Thyroid gland (tissue), 4 donors: ENCODE measurements around the gene WDR83. TPM values are rescaled to one million over a fixed set of nuclear protein-coding genes. Genes with fewer than 3 reads are reported as not detected.

Source experiments
- DNase-seq, 2 donors: peaks; one replicate each; pipeline ENCODE4 v3.0.0-alpha.2; 2019
- H3K27ac ChIP-seq, 3 donors: fragments of 200-600 bp; sonication (generic); 1 replicate in 2 of 3; 2 replicates in 1 of 3; pipeline ENCODE4 v1.5.1; 2016 to 2019; ENCODE audit warnings: mild to moderate bottlenecking in 1 of 3, moderate library complexity in 1 of 3
- H3K27me3 ChIP-seq: fragments of 200-600 bp; sonication (generic); one replicate; pipeline ENCODE4 v1.5.1; 2019
- H3K36me3 ChIP-seq, 2 donors: fragments of 200-600 bp; sonication (generic); one replicate each; pipeline ENCODE4 v1.5.1; 2016 to 2019
- H3K4me1 ChIP-seq, 2 donors: fragments of 200-600 bp; sonication (generic); one replicate each; pipeline ENCODE4 v1.5.1; 2017 to 2019
- H3K4me3 ChIP-seq, 3 donors: fragments of 200-600 bp; sonication (generic); replicated peaks in 1 of 3; 1 replicate in 2 of 3; 2 replicates in 1 of 3; pipeline ENCODE4 v1.5.1; 2016; ENCODE audit warnings: mild to moderate bottlenecking in 1 of 3
- H3K9me3 ChIP-seq: fragments of 200-600 bp; sonication (generic); one replicate; pipeline ENCODE4 v1.5.1; 2017
- CTCF ChIP-seq, 6 experiments: fragments of 200-600 bp in 3 of 6; fragments of 450-650 bp in 3 of 6; sonication (generic) in 3 of 6; IDR thresholded peaks; one replicate each; pipeline ENCODE4 v1.5.1; 2016 to 2019; ENCODE audit warnings: antibody characterized with exemption in 6 of 6, mild to moderate bottlenecking in 2 of 6, inconsistent platforms in 1 of 6, moderate library complexity in 1 of 6
- POLR2A ChIP-seq, 2 donors: fragments of 450-650 bp; IDR thresholded peaks; one replicate each; pipeline ENCODE4 v1.6.1; 2017; ENCODE audit warnings: antibody characterized with exemption in 2 of 2, mild to moderate bottlenecking in 2 of 2, moderate library complexity in 1 of 2
- WGBS, 2 donors: methylation state at CpG; one replicate each; pipeline ENCODE4 v1.1.5; 2017; 5-methylcytosine and 5-hydroxymethylcytosine counted together
- intact Hi-C: fragments of 100-400 bp; cut with DNase I; formaldehyde crosslinking; loops from one replicate; pipeline ENCODE4 v1.15.1; 2023
- total RNA-seq, 4 donors: library from RNA; depleted of rRNA; stranded (reverse); fragments of >200 nt; gene quantifications; one replicate each; pipeline ENCODE4 v1.2.3, GENCODE V29; 2016

The WDR83 gene
- total RNA-seq, 4 donors from 2014 or later, result 9.5 to 17.5 (median 14.3) TPM

GRCh38 chr19:12701596-12702282 lies 35.1 kb downstream of the WDR83 start:
- WGBS, 2 donors, result 93 to 94% methylated on average over 25 to 31 of the region's 33 CpGs
- peaks cover 58 to 63% of the 10 kb centered on the region in 2 donors for H3K36me3 ChIP-seq
- intact Hi-C loops, result no loop called here
- H3K27ac ChIP-seq, result no peak overlapping the region
- TF ChIP-seq CTCF (IDR thresholded peaks at IDR 0.05) (no peak), POLR2A (IDR thresholded peaks at IDR 0.05) (no peak)
- no peak overlapping the region for H3K4me3 ChIP-seq
- DNase-seq, result no peak
- H3K27me3 ChIP-seq, result no peaks in the 10 kb centered on the region
- no peaks in the 10 kb centered on the region for H3K9me3 ChIP-seq
- peaks cover 0 to 4% of the 10 kb centered on the region in 2 donors for H3K4me1 ChIP-seq

GRCh38 chr19:12703046-12703445 lies 36.4 kb downstream of the WDR83 start:
- TF ChIP-seq CTCF (IDR thresholded peaks at IDR 0.05) (no peak), POLR2A (IDR thresholded peaks at IDR 0.05) (no peak)
- no peaks in the 10 kb centered on the region for H3K27me3 ChIP-seq
- intact Hi-C loops, result no loop called here
- no peak overlapping the region for H3K4me3 ChIP-seq
- WGBS, 2 donors, result 65 to 71% methylated on average over 6 to 9 of the region's 9 CpGs
- H3K36me3 ChIP-seq, result peaks cover 64 to 71% of the 10 kb centered on the region in 2 donors
- H3K9me3 ChIP-seq, result no peaks in the 10 kb centered on the region
- no peak for DNase-seq
- H3K4me1 ChIP-seq, result no peaks in the 10 kb centered on the region
- H3K27ac ChIP-seq, result no peak overlapping the region

GRCh38 chr19:12705169-12705568 lies 38.6 kb downstream of the WDR83 start:
- no peak for TF ChIP-seq CTCF (IDR thresholded peaks at IDR 0.05)
- TF ChIP-seq POLR2A (IDR thresholded peaks at IDR 0.05), result no peak
- intact Hi-C loops, result no loop called here
- H3K27me3 ChIP-seq, result no peaks in the 10 kb centered on the region
- H3K4me3 ChIP-seq, result no peak overlapping the region
- no peaks in the 10 kb centered on the region for H3K9me3 ChIP-seq
- H3K36me3 ChIP-seq, result peaks cover 81 to 92% of the 10 kb centered on the region in 2 donors
- no peak for DNase-seq
- WGBS, 2 donors, result 92 to 100% methylated on average over 3 to 13 of the region's 13 CpGs
- no peaks in the 10 kb centered on the region for H3K4me1 ChIP-seq
- H3K27ac ChIP-seq, result no peak overlapping the region

- intact Hi-C loops, result no loop called here
- Histone ChIP-seq H3K27ac (no peak overlapping the region), H3K4me3 (no peak overlapping the region), H3K36me3 (peaks cover 86 to 93% of the 10 kb centered on the region in 2 donors), H3K9me3 (no peaks in the 10 kb centered on the region), H3K4me1 (no peaks in the 10 kb centered on the region), H3K27me3 (no peaks in the 10 kb centered on the region)
- no peak for TF ChIP-seq POLR2A (IDR thresholded peaks at IDR 0.05)
- TF ChIP-seq CTCF (IDR thresholded peaks at IDR 0.05), result no peak
- no peak for DNase-seq
- WGBS, 2 donors, result 91 to 92% methylated on average over 22 to 27 of the region's 29 CpGs
Measured at GRCh38 chr19:12705654-12706331, 39.2 kb downstream of the WDR83 start.

GRCh38 chr19:12706332-12706718 lies 39.7 kb downstream of the WDR83 start:
- H3K9me3 ChIP-seq, result no peaks in the 10 kb centered on the region
- H3K27ac ChIP-seq, result no peak overlapping the region
- H3K4me1 ChIP-seq, result no peaks in the 10 kb centered on the region
- peaks cover 86 to 93% of the 10 kb centered on the region in 2 donors for H3K36me3 ChIP-seq
- H3K27me3 ChIP-seq, result no peaks in the 10 kb centered on the region
- TF ChIP-seq CTCF (IDR thresholded peaks at IDR 0.05), result no peak
- no peak for TF ChIP-seq POLR2A (IDR thresholded peaks at IDR 0.05)
- intact Hi-C loops, result no loop called here
- H3K4me3 ChIP-seq, result no peak overlapping the region
- WGBS, 2 donors, result 91 to 92% methylated on average over 11 of the region's 13 CpGs
- DNase-seq, result no peak
